Measurements from ENCODE around the gene SUMF1. TPM values are rescaled to one million over a fixed set of nuclear protein-coding genes. Genes with fewer than 3 reads are reported as not detected.

The SUMF1 gene
- total RNA-seq, 1 experiment from 2014 or later, result 26.6 TPM

GRCh38 chr3:4401441-4401840 lies 65.6 kb downstream of the SUMF1 start (continued):
- no peak for TF ChIP-seq ZBTB33 (IDR thresholded peaks at IDR 0.05; ENCODE audit: extremely low read depth, insufficient replicate concordance, low read length)

- ATAC-seq (no peak), DNase-seq (ENCODE audit: low read depth, low spot score) (no peak)
- no peaks in the 10 kb centered on the region for H3K36me3 ChIP-seq (ENCODE audit: control insufficient read depth in 1 of 2, insufficient read depth in 2 of 2, low read length in 2 of 2)
- H3K27ac ChIP-seq (ENCODE audit: low read depth, low read length), result no peak overlapping the region
- ChIA-PET RAD21 (ENCODE audit: low non-redundant PET in 1 of 2, low total read pairs in 2 of 2, uncharacterized antibody in 2 of 2, unreplicated experiment in 2 of 2) (no interaction called here), CTCF (no interaction called here), POLR2A (no interaction called here)
- no peaks in the 10 kb centered on the region for H3K79me2 ChIP-seq (ENCODE audit: insufficient read depth, low read length)
- no peak overlapping the region for H3K9ac ChIP-seq (ENCODE audit: low read length)
- no peaks in the 10 kb centered on the region for H3K27me3 ChIP-seq (ENCODE audit: insufficient read depth, low read length)
- H3K4me3 ChIP-seq (replicated peaks in 1 of 2; ENCODE audit: low read depth in 1 of 2, low read length in 2 of 2), result no peak overlapping the region
- TF ChIP-seq SP1 (IDR thresholded peaks at IDR 0.05; ENCODE audit: low read depth) (no peak), YY1 (IDR thresholded peaks at IDR 0.05; ENCODE audit: extremely low read depth, insufficient replicate concordance, low read depth, low read length) (no peak)
- BruUV-seq (replicated peaks), result no TSS peak
- peaks cover 3% of the 10 kb centered on the region; the same call in 1 of the 2 replicates for H4K20me1 ChIP-seq (ENCODE audit: insufficient read depth)
- no peaks in the 10 kb centered on the region for H3K9me3 ChIP-seq (ENCODE audit: control insufficient read depth in 1 of 2, insufficient read depth in 1 of 2, low read depth in 1 of 2, low read length in 2 of 2)
- intact Hi-C loops (cut with micrococcal nuclease), result no loop called here
- H3K4me1 ChIP-seq (ENCODE audit: control insufficient read depth in 1 of 2, insufficient read depth in 2 of 2, low read length in 2 of 2), result no peaks in the 10 kb centered on the region
- no peaks in the 10 kb centered on the region for H3K9me2 ChIP-seq (ENCODE audit: insufficient read depth)
- no peak overlapping the region for H3K4me2 ChIP-seq (ENCODE audit: low read length)
- no peak overlapping the region for H2AFZ ChIP-seq (ENCODE audit: low read depth, low read length, poor library complexity, severe bottlenecking)
These were observed 67.6 kb downstream of the SUMF1 start for GRCh38 chr3:4399476-4399875.

- BruUV-seq (replicated peaks), result no TSS peak
- no peaks in the 10 kb centered on the region for H3K4me1 ChIP-seq (ENCODE audit: control insufficient read depth in 1 of 2, insufficient read depth in 2 of 2, low read length in 2 of 2)
- peaks cover 3% of the 10 kb centered on the region; the same call in 1 of the 2 replicates for H4K20me1 ChIP-seq (ENCODE audit: insufficient read depth)
- ATAC-seq (no peak), DNase-seq (ENCODE audit: low read depth, low spot score) (no peak)
- H3K36me3 ChIP-seq (ENCODE audit: control insufficient read depth in 1 of 2, insufficient read depth in 2 of 2, low read length in 2 of 2), result no peaks in the 10 kb centered on the region
- no peaks in the 10 kb centered on the region for H3K79me2 ChIP-seq (ENCODE audit: insufficient read depth, low read length)
- ChIA-PET POLR2A (no interaction called here), RAD21 (ENCODE audit: low non-redundant PET in 1 of 2, low total read pairs in 2 of 2, uncharacterized antibody in 2 of 2, unreplicated experiment in 2 of 2) (no interaction called here), CTCF (no interaction called here)
- no peaks in the 10 kb centered on the region for H3K27me3 ChIP-seq (ENCODE audit: insufficient read depth, low read length)
- H3K4me3 ChIP-seq (replicated peaks in 1 of 2; ENCODE audit: low read depth in 1 of 2, low read length in 2 of 2), result no peak overlapping the region
- TF ChIP-seq ZFX (IDR thresholded peaks at IDR 0.05) (no peak), SIN3A (IDR thresholded peaks at IDR 0.05; ENCODE audit: low read depth) (no peak)
- H3K27ac ChIP-seq (ENCODE audit: low read depth, low read length), result no peak overlapping the region
- H2AFZ ChIP-seq (ENCODE audit: low read depth, low read length, poor library complexity, severe bottlenecking), result no peak overlapping the region
- H3K4me2 ChIP-seq (ENCODE audit: low read length), result no peak overlapping the region
- H3K9ac ChIP-seq (ENCODE audit: low read length), result no peak overlapping the region
- H3K9me3 ChIP-seq (ENCODE audit: control insufficient read depth in 1 of 2, insufficient read depth in 1 of 2, low read depth in 1 of 2, low read length in 2 of 2), result no peaks in the 10 kb centered on the region
- H3K9me2 ChIP-seq (ENCODE audit: insufficient read depth), result no peaks in the 10 kb centered on the region
- intact Hi-C loops (cut with micrococcal nuclease), result no loop called here
These were observed 68.2 kb downstream of the SUMF1 start for GRCh38 chr3:4398941-4399245.
